HT-29 (cell line): ENCODE results near the gene GGCX. TPM values are rescaled to one million over a fixed set of nuclear protein-coding genes. Genes with fewer than 3 reads are reported as not detected.
"Not testable (repeated sequence)": the region's sequence is repeated elsewhere in the genome, so short reads cannot be mapped to it uniquely, and the experiment has no call there.

Experiments used
- DNase-seq: peaks from one replicate; pipeline ENCODE4 v3.0.0-alpha.2; 2015; ENCODE audit warnings: low spot score
- total RNA-seq: library from RNA; depleted of rRNA; stranded (reverse); fragments of >200 nt; shearing (Covaris generic); gene quantifications from 2 replicates; pipeline ENCODE4 v1.2.3, GENCODE V29; 2014

The GGCX gene
- total RNA-seq, 1 experiment from 2014 or later, result 38.8 TPM

DNA sequence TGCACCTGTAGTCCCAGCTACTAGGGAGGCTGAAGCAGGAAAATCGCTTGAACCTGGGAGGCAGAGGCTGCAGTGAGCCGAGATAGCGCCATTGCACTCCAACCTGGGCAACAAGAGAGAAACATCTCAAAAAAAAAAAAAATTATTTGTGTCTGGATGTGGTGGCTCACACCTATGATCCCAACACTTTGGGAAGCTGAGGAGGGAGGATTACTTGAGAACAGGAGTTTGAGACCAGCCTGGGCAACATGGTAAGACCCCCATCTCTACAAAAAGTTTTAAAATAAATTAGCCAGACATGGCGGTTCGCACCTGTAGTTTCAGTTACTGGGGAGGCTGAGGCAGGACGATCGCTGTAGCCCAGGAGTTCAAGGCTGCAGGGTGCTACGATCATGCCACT, 14.4 kb upstream of the GGCX start:
- no peak for DNase-seq

DNA sequence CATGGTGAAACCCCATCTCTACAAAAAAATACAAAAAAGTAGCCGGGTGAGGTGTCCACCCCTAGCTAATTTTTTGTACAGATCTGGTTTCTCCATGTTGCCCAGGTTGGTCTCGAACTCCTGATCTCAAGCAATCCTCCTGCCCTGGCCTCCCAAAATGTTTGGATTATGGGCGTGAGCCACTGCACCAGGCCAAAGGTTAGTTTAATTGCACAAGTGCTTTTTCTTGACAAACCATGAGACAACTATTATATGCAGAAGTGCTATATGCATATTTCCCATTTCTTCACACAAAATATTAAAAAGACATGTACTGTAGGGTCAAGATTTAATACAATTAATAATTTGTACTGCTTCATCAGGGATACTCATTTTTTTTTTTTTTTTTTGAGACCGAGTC, 5.0 kb upstream of the GGCX start:
- no peak for DNase-seq

DNA sequence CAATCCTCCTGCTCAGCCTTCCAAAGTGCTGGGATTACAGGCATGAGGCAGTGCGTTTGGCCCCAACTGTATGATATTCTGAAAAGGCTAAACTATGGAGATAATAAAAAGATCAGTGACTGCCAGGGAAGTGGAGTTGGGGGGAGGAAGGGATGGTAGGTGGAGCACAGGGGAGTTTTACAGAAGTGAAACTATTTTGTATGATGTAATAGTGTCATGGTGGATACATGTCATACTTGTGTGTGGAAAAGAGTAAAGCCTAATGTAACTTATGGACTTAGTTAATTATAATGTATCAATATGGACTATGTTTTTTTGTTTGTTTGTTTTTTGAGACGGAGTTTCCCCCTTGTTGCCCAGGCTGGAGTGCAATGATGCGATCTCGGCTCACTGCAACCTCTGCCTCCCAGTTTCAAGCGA, 2.9 kb upstream of the GGCX start:
- DNase-seq, result no peak

DNA sequence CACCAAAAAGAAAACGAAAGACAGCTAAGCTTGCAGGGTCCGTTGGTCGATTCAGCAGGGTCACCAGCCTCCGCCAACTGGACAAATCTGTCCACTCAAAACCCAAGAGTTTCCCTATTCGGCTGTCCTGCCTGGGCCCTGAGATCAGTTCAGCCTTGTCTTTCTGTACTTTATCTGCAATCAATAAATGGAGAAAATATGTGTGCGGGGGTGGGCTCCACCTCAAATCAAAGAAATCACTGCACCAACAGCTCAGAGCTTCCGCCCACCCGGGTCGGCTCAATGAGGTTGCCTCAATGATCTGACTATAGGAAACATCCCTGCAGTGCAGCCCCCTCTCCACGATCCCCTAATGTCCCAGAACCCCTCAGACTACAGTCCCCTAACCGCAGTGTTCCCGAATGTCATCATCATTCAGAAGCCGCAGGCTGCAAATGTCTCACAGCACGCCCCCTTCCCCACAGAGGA, 447 bp downstream of the GGCX start:
- no peak for DNase-seq

DNA sequence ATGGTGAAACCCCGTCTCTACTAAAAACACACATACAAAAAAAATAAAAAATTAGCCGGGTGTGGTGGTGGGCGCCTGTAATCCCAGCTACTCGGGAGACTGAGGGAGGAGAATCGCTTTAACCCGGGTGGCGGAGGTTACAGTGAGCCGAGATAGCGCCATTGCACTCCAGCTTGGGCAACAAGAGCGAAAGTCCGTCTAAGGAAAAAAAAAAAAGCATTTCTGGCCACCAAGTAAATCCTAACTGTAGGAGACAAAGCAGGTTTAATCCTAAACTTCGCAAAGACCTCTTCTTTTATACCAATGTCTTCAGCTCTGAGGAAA, 928 bp downstream of the GGCX start:
- DNase-seq, result not testable (repeated sequence)

DNA sequence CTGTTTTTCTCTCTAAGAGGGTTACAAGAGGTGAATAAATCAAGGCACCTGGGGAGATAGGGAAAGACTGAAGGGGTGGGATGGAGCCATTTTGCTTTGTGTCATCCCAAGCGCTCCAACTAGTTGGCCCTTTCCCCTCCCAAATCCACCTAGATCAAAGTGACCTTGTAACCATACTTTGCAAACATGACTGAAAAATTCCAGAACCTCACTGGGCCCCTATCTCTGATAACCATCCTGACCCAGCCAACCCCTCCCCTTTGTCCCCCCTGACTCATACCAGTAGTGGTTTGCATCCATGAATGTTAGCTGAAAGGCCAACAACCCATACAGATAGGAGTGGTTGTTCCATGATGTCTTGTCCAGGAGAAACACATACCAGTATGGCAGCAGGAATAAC, 3.1 kb downstream of the GGCX start:
- no peak for DNase-seq

DNA sequence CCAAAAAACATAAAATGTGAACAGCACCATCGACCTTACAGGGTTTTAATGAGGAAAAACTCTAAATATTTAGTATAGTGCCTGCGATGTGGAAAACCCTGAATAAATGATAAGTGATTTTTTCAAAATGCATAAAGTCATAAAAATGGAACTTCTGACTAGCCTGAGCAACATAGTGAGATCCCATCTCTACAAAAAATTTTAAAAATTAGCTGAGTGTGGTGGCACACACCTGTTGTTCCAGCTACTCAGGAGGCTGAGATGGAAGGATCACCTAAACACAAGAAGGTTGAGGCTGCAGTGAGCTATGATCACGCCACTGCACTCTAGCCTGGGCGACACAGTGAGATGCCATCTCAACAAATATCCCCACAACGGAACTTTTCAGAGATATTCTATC, 4.2 kb downstream of the GGCX start:
- DNase-seq, result no peak

DNA sequence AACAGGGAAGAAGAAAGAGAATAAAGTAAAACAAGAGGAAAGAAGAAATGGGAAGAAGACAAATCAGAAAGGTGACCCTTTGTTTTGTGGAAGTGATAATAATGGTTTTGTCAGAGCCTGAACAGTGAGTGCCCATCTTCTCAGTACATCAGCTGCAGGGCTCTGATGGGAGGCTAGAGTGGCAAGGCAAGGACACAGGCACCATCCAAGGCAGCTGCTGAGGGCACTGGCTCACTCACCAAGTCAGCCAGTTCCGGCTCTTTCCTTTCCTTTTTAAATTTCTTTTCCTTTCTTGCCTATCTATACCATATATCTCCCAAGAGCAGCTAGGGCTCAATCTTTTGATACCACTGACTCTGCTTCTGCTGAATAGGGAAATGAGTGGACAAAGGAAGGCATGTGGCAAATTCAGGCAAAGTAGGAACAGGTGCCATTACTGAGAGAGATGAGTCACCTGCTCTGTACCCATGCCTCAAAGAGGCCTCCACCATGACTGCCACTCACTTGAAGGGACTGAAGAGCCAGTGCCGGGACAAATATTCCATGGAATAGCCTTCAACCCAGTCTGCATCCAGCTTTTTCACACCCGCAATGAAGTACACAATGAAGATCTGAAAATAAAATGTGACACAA, 6.2 kb downstream of the GGCX start:
- no peak for DNase-seq

DNA sequence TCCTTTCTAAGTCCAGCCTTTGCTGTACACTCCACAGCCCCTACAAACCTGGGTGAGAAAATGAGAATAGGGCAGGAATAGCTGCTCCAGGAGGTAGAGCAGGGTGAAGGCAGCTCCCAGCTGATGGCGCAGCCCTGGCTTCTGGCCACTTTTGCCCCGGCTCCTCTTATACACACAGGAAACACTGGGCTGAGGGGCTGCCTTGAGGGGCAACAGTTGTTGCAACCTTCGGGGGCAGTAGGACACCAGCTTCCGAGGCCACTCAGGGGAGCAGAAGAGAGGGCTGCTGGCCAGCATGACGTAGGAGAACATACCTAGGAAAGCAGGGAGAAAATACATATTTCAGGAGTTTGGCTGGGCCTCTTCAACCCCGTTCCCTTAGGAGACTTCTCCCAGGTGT, 8.1 kb downstream of the GGCX start:
- DNase-seq, result no peak

DNA sequence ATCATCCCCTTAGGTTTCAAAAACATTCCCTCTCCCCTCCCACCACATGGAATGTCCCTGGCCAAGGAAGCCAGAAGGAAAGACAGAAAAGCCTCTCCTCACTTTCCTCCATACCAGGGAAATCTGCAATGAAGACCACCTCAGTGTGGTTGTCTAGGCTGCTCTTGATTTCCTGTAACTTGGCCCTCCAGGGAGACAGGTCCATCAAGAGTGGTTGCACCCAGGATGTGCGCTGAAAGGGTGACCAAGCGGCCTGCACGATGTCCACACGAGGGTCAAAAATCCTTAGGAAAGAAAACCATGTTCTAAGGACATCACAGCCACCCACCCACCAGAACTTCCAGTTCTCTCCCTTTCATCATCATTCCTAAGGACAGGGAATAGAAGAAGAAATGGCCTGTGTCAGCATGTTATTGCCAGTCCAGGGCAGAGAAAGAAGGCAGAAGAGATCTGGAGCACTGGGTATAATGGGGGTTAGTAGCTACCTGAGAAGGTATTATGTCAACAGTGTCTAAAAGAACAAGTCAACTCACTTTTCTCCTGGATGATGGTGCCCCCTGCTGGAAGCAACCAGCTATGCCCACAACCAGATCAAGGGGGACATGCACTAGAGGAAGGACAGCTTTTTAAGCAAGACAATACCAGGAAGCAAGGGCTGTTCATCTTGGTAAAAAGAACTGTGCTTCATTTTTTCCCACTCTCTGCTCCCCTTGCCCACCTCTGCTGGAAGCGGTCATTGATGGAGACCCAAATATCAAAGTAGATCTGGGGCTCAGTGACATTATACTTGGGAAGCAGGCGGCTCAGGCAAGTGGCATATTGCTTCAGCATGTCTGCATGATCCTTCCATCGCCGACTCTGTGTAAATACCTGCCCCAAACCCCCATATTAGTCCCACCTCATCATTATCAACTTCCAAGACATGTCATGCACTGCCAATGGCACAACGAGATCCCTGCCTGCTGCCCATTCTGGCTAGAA, 9.3 kb downstream of the GGCX start:
- peak; percentile 94 for DNase-seq

DNA sequence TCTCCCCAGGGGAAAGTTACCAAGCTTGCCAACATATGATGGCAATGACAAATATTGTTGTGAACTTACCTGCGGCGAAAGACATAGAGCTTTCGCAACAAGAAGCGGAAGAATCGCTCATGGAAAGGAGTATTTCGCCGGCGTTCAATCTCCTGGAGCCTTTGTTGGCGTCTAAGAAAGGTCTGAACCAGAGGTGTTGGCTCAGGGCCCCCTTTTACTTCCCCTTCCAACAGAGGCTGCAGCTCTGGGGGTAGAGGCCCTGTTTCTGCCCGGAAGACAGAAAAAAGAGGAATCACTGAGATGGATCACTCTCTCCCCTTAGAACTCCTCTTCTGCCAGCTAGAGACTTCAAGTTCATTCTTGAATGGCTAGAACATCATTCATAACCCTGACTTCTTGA, 10.8 kb downstream of the GGCX start:
- DNase-seq, result no peak

DNA sequence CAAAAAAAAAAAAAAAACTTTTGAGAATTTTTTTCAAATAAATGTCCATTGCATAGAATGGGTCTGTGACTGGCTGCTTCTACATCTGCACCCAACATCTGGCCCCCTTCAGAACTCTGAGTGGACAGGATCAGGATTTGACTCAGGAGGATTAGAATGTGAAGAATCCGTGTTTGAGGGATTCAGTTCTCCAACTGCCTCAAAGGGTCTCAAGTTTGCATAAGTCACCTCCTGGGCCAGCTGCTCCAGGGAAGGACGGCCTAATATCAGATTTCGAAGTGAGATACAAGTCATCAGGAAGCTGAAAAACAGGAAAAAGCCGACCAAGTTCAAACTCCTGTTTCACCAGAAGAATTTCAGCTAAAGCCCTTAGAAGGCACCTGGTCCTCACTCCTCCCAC, 11.5 kb downstream of the GGCX start:
- no peak for DNase-seq

DNA sequence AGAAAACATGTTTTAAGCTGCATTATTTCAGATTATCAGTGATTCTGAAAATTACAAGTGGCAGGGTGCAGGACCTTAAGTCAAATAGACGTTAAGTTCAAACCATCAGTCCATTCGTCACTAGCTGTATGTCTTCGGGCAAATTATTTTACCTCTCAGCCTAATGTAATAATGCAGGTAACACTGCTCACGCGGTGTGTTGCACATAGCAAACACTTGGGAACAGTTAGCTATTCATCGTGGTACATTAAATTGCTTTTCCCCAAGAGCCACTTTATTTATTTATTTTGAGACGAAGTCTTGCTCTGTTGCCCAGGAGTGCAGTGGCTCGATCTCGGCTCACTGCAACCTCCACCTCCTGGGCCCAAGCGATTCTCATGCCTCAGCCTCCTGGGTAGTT, 12.2 kb downstream of the GGCX start:
- no peak for DNase-seq

DNA sequence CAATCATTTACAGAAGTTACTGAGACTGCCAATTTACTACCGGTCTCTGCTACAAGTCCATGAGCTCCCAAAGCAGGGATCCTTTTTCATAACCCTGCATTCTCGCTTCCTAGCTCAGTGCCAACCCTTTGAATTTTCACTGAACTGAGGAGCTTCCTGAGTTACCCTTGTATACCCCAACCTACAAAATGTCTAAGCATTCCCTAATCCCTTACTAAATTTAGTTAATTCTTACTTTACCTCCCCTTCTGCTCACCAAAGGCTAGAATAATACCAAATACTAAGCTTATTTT, 12.7 kb downstream of the GGCX start:
- no peak for DNase-seq

DNA sequence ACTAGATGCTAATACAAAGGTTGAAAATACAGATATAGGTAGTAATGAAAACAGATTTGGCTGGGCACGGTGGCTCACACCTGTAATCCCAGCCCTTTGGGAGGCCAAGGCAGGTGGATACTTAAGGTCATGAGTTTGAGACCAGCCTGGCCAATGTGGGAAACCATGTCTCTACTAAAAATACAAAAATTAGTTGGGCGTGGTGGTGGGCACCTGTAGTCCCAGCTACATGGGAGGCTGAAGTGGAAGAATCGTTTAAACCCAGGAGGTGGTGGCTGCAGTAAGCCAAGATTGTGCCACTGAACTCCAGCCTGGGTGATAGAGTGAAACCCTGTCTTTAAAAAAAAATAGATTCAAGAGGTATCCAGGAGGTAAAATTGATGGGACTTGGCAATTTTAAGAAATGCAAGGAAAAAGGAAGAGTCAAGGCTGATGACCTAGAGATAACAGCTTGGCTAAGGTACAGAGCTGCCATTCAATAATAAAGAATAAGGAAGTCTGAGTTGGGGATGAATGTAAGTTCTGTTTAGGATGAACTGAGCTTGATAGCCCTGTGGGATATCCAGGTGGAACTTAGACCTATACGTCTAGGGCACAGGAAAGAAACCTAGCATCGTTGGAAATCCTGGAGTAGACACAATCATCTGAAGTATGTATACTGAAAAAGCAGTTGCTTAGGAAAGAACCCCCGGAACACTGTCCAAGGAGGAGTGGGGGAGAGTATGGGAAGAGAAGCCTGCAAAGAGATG, 13.3 kb downstream of the GGCX start:
- no peak for DNase-seq

DNA sequence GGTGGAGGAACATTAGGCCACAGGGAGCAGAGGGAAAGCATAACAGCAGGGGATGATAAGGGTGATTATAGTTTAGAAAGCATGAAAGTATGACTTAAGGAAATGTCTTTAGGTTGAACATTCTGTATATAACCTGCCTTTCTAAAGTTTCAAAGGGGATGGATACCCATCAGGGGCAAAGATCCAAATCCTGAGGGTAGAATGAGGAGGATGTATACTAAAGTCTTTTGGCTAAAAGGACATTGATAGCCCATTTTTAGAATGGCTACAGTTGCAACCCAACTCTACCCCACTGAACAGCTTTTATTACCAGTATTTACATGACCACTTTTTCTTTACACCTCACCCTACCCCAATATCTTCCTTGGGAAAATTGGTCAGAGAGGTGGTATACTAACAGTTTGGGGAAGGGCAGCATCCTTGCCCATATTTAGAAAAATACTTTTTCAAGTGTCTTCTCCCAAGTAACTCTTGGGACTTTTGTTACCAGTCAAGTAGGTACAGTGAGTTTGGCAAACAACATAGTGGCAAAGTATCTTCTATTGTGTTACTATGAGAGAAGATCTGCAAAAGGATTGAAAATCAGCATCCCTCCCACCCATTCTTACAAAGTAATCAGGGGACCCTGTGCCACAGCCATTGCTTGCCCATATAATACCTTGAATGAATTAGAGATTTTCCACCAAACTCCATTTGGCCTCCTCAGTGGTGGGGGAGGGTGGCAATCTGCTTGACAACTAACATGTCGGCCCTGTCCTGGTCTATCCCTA, 14.0 kb downstream of the GGCX start:
- DNase-seq, result no peak

DNA sequence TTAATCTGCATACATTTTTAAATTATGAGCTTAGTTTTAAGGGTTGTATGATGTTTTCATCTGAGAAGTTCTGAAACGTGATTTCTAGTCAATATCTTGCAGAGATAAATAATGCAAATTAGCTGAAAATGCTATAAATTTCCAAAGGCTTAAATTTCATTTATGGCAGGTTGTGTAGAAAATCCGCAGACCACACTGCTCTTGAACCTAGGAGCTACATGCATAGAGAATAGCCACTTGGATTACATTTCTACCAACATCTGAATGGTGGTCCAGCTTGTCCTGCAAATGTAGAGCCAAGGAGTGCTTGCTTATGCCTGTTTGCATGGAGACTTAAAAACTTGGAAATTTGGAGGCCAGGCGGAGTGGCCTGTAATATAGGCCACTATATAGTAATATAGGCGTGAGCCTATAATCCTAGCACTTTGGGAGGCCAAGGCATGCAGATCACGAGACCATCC, 15.5 kb downstream of the GGCX start:
- no peak for DNase-seq

DNA sequence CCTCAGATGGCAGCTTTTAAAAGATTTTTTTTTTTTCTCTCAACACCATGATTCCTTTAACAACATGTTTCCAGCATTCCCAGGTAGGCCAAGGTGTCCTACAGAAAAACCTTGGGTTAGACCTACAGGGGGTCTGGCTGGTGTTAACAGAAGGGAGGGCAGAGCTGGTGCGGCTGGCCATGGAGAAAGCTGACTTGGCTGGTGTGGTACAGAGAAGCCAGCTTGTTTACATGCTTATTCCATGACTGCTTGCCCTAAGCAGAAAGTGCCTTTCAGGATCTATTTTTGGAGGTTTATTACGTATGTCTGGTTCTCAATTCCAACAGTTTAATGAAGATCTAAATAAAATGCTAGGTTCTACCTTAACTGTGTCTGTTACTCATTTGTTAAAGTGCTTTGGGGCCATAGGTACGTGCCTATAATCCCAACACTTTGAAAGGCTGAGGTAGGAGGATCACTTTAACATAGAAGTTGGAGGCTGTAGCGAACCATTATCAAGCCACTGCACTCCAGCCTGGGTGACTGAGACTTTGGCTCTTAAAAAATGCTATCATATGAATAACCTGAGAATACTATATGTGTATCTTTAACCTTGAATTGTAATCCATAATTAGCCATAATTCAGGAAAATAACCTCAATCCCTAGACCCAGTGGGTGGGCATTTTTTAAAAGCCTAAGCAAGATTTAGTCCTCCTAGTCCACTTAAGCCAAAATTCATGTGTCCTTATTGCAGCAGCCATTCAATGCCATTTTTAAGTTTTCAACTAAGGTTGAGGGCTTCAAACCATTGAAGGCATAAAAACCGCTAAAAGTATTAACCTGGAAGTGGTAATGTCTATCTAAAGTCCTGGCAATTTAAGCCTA, 16.1 kb downstream of the GGCX start:
- not testable (repeated sequence) for DNase-seq

DNA sequence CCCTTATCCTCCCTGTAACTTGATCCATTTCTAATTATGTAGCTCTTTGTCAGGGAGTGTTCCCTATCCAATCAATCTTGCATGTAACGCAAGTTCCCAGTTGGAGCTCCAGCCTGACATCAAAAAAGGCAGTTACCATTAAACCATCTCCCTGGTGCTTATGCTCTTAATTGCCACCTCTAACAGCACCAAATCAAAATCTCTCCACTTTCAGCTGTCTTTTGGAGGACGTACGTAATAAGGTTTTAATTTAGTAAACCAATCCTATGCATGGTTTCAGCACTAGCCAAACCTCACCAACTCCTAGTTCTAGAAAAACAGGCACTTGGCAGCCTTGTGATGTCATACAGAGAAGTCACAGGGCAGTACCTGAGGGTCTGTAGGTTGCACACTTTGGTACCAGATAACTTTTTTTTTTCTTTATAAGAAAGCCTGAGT, 17.0 kb downstream of the GGCX start:
- DNase-seq, result not testable (repeated sequence)

DNA sequence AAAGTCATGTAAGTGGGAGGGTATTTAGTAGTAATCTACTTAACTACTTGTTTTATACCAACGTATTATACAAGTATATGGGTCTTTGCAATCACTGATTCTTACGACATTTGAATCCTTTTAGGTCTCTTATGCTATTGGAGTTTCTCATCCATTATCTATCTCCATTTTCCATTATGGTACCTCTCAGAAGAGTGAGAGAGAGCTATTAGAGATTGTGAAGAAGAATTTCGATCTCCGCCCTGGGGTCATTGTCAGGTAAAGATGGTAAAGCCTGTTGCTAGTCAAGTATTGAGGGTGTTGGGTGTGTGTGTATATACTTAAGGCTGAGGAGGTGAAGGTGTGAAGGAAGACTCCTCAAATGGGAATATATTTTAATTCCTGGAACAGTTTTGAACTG, 18.5 kb downstream of the GGCX start:
- DNase-seq, result no peak
